NCI-H1417 treated with DMSO at 0.1 percent for 48 hours (cell line): ENCODE data around the gene HSPG2.

Experiments used
- DNase-seq: peaks from one replicate; lab custom pipeline; 2025; lab: John Stamatoyannopoulos, UW

The HSPG2 gene

GRCh38 chr1:21861602-21862429, 75.3 kb downstream of the HSPG2 start:
- DNase-seq: no peak

- no peak for DNase-seq
Measured at GRCh38 chr1:21860971-21861370, 76.1 kb downstream of the HSPG2 start.

- no peak for DNase-seq
Measured at GRCh38 chr1:21859669-21860179, 77.4 kb downstream of the HSPG2 start.

DNA sequence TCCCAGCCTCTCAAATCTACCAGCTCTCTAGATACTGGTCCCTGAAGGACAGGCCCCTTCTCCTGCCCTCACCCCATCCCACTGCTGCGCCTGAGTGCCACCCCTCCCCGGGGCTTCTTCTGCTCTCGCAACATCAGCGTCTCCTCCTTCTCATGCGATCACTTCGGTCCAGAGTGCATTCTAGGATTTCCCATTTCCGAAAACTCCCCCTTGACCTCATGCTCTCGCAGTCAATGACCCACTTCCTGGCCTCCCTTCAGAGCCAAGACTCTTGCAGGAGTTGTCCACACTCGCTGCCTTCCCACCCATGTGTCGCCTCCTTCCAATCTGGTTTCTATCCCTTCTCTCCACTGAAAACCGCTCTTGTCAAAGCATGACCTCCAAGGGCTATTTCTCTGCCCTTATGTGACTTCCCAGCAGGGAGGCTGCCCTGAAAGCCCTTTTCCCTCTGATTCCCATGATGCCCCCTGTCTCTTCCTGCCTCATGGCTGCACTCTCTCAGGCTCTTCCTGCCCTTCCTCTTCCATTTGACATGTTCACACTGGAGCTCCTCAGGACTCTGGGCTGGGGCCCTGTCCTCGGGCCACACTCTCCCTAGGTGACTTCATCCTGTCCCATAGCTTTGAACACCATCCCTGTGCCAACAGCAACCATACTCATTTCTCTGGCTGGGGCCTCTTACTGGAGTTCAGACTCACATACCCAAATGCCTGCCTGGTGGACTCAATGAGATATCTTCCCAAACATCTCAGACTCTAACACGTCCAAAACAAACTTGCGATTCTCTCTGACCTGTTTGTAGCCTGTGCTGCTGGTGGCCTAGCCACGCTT, 79.1 kb downstream of the HSPG2 start:
- DNase-seq: no peak

- DNase-seq: no peak
Measured at GRCh38 chr1:21857142-21857839, 79.8 kb downstream of the HSPG2 start.

- DNase-seq: no peak
Measured at GRCh38 chr1:21855257-21856096, 81.6 kb downstream of the HSPG2 start.

DNA sequence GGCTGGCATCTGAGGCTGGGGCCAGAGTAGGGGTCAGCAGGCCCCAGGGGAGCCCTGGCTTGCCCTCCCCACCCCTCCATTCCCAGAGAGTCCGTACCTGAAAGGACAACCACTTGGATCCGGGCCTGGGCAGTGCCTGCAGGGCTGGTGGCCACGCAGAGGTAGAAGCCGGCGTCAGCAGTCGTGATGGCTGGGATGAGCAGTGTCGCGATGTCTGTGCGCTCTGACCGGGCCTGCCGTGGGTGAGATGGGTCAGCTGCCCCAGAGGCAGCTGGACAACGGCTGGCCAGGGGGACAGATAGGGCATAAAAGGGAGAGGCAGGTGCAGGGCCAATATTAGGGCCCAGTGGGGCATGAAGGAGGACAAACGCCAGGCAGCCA, 82.4 kb downstream of the HSPG2 start:
- no peak for DNase-seq

DNA sequence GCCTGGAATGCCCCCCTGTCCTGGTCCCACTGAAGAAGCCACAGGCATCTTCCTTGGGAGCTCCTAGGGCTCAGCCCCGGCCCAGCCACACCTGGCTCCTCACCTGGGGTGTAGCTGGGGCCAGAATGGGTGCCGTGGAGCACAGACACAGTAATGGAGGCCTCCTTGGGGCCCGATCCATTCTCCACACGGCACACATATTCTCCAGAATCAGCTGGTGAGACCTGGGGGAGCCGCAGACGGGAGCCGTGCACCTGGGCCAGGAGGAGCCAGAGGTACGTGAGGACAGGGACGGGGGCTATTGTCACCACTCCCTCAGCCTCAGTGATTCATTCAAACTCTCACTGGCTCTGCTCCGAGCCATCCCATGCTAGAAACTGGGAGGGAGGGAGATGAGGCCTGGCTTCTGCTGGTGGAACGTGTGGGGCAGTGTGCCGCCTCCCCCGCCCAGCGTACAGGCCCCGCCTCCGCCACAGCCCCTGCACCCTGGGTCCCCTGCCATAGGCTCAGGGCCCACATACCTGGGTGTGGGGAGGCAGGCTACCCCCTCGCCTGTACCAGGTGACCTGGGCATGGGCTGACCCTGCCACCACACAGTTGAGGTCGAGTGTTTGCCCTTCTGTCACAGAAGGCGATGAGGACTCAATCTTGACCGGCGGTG, 82.9 kb downstream of the HSPG2 start:
- DNase-seq: no peak

GRCh38 chr1:21853131-21853427, 84.0 kb downstream of the HSPG2 start:
- no peak for DNase-seq

- no peak for DNase-seq
Measured at GRCh38 chr1:21852282-21853130, 84.6 kb downstream of the HSPG2 start.

DNA sequence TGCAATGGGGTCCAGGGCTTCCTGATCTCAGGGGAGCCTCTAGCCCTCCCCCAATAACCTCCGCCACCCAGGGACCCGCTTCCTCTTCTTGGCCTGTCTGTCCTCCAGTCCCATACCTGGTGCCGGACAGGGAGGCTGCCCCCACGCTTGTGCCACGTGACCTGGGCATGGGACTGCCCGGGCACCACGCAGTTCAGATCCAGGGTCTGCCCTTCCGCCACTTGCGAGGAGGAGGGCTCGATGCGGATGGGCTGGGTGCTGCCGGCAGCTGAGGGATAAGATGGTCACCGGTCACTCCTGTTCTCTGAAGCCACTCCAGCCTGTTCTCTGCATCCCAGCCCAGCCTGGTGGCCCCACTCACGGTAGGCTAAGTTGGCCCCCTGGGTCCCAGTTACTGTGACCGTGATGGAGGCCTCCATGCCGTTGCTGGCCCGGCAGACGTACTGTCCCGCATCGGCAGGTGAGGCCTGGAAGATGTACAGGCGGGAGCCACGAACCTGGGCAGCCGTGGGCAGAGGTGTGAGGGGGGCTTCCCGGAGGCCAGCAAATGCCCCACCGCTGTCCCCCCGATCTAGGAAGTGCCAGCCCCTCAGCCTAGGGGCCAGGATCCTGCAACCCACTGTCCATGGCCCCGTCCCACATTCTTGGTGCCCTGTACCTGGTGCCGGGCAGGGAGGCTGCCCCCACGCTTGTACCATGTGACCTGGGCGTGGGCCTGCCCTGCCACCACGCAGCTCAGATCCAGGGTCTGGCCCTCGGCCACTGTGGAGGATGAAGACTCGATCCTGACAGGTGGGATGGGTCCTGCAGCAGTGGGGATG, 85.5 kb downstream of the HSPG2 start:
- DNase-seq: no peak

DNA sequence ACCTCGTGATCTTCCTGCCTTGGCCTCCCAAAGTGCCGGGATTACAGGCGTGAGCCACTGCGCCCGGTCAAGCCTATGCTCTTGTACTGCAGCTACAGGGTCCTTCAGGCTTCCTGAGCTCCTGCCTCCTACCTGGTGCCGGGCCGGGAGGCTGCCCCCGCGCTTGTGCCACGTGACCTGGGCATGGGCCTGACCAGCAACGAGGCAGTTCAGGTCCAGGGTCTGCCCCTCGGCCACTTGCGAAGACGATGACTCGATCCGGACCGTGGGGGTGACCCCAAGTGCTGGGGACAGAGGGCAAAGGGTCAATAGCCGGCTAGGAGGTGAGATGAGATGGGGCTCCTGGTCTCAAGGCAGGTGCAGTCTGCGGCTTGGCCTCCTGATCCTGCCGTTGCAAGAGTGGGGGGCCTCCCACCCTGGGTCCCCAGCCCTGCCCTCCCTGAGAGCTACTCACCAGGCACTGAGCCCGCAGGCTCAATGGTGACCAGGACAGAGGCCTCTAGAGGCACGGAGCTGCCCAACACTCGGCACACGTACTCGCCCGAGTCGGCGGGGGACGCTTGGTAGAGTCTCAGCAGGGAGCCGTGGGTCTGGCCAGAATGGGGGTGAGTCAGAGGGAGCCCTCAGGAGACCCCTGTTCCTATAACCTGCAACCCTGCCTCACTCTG, 87.1 kb downstream of the HSPG2 start:
- DNase-seq: no peak

DNA sequence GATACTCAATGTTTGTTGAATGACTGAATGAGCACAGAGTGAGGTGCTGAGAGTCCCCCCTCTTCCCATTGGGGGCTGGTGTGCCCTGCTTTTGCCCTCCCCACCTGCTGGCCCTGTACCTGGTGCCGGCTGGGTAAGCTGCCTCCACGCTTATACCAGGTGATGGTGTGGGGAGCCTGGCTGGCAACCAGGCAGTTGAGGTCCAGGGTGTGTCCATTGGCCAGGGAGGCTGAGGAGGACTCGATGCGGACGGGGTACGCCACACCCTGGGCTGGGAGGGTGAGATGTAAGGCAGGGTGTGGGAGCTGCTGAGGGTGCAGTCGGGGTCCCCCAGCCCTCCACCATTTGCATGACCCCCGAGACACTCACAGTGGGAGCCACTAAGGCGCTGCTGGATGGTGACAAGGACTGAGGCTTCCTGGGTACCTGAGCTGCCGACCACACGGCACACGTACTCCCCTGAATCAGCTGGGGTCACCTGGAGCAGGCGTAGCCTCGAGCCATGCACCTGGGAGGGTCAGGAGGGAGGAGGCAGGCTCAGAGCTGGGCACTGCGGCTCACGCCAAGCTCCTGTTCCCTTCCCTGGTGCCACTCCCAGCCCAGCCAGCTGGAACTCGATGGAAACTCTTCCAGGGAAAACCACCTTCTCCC, 88.5 kb downstream of the HSPG2 start:
- DNase-seq: no peak

GRCh38 chr1:21847223-21848205, 89.6 kb downstream of the HSPG2 start:
- DNase-seq: no peak

GRCh38 chr1:21845646-21846641, 91.2 kb downstream of the HSPG2 start:
- no peak for DNase-seq

DNA sequence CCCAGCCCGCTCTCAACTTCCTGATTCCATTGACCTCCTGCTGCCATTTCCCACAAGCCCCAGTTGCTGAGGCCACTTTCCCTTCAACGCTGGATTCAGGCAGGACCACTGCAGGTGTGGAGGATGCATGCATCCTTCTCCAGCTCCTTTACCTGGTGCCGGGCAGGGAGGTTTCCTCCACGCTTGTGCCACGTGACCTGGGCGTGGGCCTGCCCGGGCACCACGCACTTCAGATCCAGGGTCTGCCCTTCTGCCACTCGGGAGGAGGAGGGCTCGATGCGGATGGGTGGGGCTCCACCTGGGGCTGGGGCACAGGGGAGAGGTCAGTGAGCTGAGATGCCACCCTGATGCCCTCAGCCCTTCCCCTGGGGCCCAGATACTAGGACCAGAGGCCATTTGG, 93.1 kb downstream of the HSPG2 start:
- DNase-seq: no peak
